Activated naive CD4-positive, alpha-beta T cell treated with anti-CD3 and anti-CD28 coated beads, Interleukin-2, amount 50 U/mL, for 16 hours (primary cell): ENCODE results near the gene LGALS12.
"Not testable (repeated sequence)": the region's sequence is repeated elsewhere in the genome, so short reads cannot be mapped to it uniquely, and the experiment has no call there.

Experiments
- DNase-seq: peaks from one replicate; pipeline ENCODE4 v3.0.0-alpha.2; 2020

The LGALS12 gene

GRCh38 chr11:63506876-63507275, 992 bp downstream of the LGALS12 start:
- no peak for DNase-seq

GRCh38 chr11:63507511-63507910, 1.6 kb downstream of the LGALS12 start:
- no peak for DNase-seq

- DNase-seq = no peak
These were observed 2.1 kb downstream of the LGALS12 start for GRCh38 chr11:63508009-63508408.

- no peak for DNase-seq
These were observed 2.9 kb downstream of the LGALS12 start for GRCh38 chr11:63508745-63509144.

- no peak for DNase-seq
These were observed 4.6 kb downstream of the LGALS12 start for GRCh38 chr11:63510360-63511047.

- no peak for DNase-seq
These were observed 5.3 kb downstream of the LGALS12 start for GRCh38 chr11:63511048-63511748.

- DNase-seq = no peak
These were observed 6.9 kb downstream of the LGALS12 start for GRCh38 chr11:63512816-63513215.

GRCh38 chr11:63516109-63516508, 10.2 kb downstream of the LGALS12 start:
- DNase-seq = no peak

GRCh38 chr11:63517156-63517555, 11.3 kb downstream of the LGALS12 start:
- no peak for DNase-seq

GRCh38 chr11:63518548-63518947, 12.7 kb downstream of the LGALS12 start:
- DNase-seq = no peak

- DNase-seq = no peak
These were observed 14.8 kb downstream of the LGALS12 start for GRCh38 chr11:63520606-63521170.

GRCh38 chr11:63521896-63522295, 16.0 kb downstream of the LGALS12 start:
- DNase-seq = no peak

- no peak for DNase-seq
These were observed 17.3 kb downstream of the LGALS12 start for GRCh38 chr11:63523151-63523550.

GRCh38 chr11:63527667-63528066, 21.8 kb downstream of the LGALS12 start:
- no peak for DNase-seq

- not testable (repeated sequence) for DNase-seq
These were observed 22.3 kb downstream of the LGALS12 start for GRCh38 chr11:63528156-63528555.

GRCh38 chr11:63528729-63529278, 22.9 kb downstream of the LGALS12 start:
- DNase-seq = not testable (repeated sequence)

- not testable (repeated sequence) for DNase-seq
These were observed 23.5 kb downstream of the LGALS12 start for GRCh38 chr11:63529373-63529772.

- DNase-seq = no peak
These were observed 24.1 kb downstream of the LGALS12 start for GRCh38 chr11:63530021-63530420.

GRCh38 chr11:63531074-63531792, 25.3 kb downstream of the LGALS12 start:
- not testable (repeated sequence) for DNase-seq

GRCh38 chr11:63532117-63532516, 26.2 kb downstream of the LGALS12 start:
- DNase-seq = no peak

GRCh38 chr11:63532799-63533475, 27.1 kb downstream of the LGALS12 start:
- DNase-seq = no peak

GRCh38 chr11:63534076-63534475, 28.2 kb downstream of the LGALS12 start:
- DNase-seq = no peak
